ENCODE measurements around the gene TOM1L2.

Gene TOM1L2

DNA sequence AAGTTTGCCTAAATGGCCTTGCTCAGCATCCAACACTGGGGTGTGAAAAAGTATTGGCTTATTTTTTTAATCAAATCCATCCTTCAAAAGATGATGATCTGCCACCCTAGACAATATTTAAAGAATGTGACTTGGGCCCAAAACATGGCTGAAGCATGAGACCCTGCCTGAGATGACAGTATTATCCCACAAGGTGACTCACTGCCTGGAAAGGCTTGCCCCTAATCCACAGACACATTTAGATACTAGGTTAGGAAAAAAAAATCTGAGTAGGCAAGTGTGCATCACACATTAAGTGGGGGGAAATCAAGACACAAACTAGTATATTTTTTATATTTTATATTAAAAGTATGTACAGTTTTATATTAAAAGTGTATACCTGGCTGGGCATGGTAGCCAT, 38.4 kb downstream of the TOM1L2 start:
- Histone ChIP-seq H3K27me3 (ENCODE audit: control insufficient read depth, low read length) (no peaks in the 10 kb centered on the region), H3K9me2 (replicated peaks; ENCODE audit: control insufficient read depth, low read length) (no peaks in the 10 kb centered on the region), H3K9me3 (ENCODE audit: control insufficient read depth, insufficient read depth, low read length) (no peaks in the 10 kb centered on the region), H3K4me1 (ENCODE audit: control insufficient read depth, low read length) (no peaks in the 10 kb centered on the region), H3F3A (ENCODE audit: control insufficient read depth, insufficient read depth) (no peaks in the 10 kb centered on the region), H3K27ac (ENCODE audit: low read depth, low read length) (no peak overlapping the region), H4K20me1 (ENCODE audit: control insufficient read depth, insufficient read depth, low read depth, low read length) (no peaks in the 10 kb centered on the region), H3K79me2 (ENCODE audit: control insufficient read depth, low read length) (no peaks in the 10 kb centered on the region), H3K4me2 (ENCODE audit: low read length) (no peak overlapping the region), H3K4me3 (ENCODE audit: low read length) (no peak overlapping the region), H3K36me3 (ENCODE audit: control insufficient read depth, low read length) (no peaks in the 10 kb centered on the region)
- TF ChIP-seq, protein P1, sequence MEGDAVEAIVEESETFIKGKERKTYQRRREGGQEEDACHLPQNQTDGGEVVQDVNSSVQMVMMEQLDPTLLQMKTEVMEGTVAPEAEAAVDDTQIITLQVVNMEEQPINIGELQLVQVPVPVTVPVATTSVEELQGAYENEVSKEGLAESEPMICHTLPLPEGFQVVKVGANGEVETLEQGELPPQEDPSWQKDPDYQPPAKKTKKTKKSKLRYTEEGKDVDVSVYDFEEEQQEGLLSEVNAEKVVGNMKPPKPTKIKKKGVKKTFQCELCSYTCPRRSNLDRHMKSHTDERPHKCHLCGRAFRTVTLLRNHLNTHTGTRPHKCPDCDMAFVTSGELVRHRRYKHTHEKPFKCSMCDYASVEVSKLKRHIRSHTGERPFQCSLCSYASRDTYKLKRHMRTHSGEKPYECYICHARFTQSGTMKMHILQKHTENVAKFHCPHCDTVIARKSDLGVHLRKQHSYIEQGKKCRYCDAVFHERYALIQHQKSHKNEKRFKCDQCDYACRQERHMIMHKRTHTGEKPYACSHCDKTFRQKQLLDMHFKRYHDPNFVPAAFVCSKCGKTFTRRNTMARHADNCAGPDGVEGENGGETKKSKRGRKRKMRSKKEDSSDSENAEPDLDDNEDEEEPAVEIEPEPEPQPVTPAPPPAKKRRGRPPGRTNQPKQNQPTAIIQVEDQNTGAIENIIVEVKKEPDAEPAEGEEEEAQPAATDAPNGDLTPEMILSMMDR (IDR thresholded peaks at IDR 0.05; ENCODE audit: low read depth, low read length, poor library complexity, severe bottlenecking): no peak
- no peak for TF ChIP-seq EZH2phosphoT487 (IDR thresholded peaks at IDR 0.05; ENCODE audit: borderline replicate concordance, low read length)

DNA sequence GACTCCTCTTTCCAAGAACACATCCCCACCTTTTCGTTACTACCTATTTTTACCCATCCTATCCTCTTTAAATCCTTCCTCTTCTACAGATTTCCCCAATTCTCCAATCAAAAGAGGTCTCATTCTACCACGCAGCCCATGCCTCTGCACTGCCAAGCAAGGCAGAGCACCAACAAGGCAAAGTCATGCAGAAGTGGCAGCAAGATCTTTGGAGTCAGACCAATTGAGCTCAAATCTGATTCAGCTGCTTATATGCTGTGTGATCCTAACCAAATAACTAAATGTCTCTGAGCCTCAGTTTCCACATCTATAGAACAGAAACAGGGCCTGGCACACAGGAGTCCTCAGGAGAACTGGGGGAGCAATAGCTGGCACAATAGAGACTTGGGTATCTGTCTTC, 41.0 kb downstream of the TOM1L2 start:
- H3K4me1 ChIP-seq (ENCODE audit: control insufficient read depth, low read length): no peaks in the 10 kb centered on the region
- H3K27me3 ChIP-seq (ENCODE audit: control insufficient read depth, low read length): no peaks in the 10 kb centered on the region
- H3K79me2 ChIP-seq (ENCODE audit: control insufficient read depth, low read length): no peaks in the 10 kb centered on the region
- H4K20me1 ChIP-seq (ENCODE audit: control insufficient read depth, insufficient read depth, low read depth, low read length): no peaks in the 10 kb centered on the region
- no peaks in the 10 kb centered on the region for H3K9me3 ChIP-seq (ENCODE audit: control insufficient read depth, insufficient read depth, low read length)
- H3K4me3 ChIP-seq (ENCODE audit: low read length): no peak overlapping the region
- no peak overlapping the region for H3K4me2 ChIP-seq (ENCODE audit: low read length)
- no peaks in the 10 kb centered on the region for H3F3A ChIP-seq (ENCODE audit: control insufficient read depth, insufficient read depth)
- H3K36me3 ChIP-seq (ENCODE audit: control insufficient read depth, low read length): no peaks in the 10 kb centered on the region
- TF ChIP-seq EZH2phosphoT487 (IDR thresholded peaks at IDR 0.05; ENCODE audit: borderline replicate concordance, low read length): no peak
- TF ChIP-seq, protein P1 (IDR thresholded peaks at IDR 0.05; ENCODE audit: low read depth, low read length, poor library complexity, severe bottlenecking): no peak
- no peaks in the 10 kb centered on the region for H3K9me2 ChIP-seq (replicated peaks; ENCODE audit: control insufficient read depth, low read length)
- H3K27ac ChIP-seq (ENCODE audit: low read depth, low read length): no peak overlapping the region

DNA sequence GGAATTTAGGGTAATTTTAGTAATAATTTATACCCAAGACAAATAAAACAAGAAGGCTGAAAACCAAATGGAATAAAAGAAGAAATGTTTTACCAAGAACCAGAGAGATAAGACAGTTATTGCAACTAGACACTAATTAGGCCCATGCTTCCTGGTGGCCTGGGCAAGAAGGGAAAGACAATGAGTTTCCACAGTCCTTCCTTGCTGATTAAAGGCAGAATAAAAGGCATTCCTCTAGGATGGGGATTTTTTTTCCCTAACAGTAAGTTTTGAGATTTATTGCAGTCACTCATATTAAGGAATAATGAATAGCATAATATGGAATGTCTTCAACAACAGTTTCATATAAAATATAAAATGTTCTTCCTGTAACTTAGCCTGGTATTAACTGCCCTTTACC, 41.5 kb downstream of the TOM1L2 start:
- TF ChIP-seq, protein P1 (IDR thresholded peaks at IDR 0.05; ENCODE audit: low read depth, low read length, poor library complexity, severe bottlenecking): no peak
- H3K9me3 ChIP-seq (ENCODE audit: control insufficient read depth, insufficient read depth, low read length): no peaks in the 10 kb centered on the region
- H3K36me3 ChIP-seq (ENCODE audit: control insufficient read depth, low read length): no peaks in the 10 kb centered on the region
- H3K9me2 ChIP-seq (replicated peaks; ENCODE audit: control insufficient read depth, low read length): no peaks in the 10 kb centered on the region
- no peaks in the 10 kb centered on the region for H3F3A ChIP-seq (ENCODE audit: control insufficient read depth, insufficient read depth)
- no peak overlapping the region for H3K27ac ChIP-seq (ENCODE audit: low read depth, low read length)
- H3K4me1 ChIP-seq (ENCODE audit: control insufficient read depth, low read length): no peaks in the 10 kb centered on the region
- no peaks in the 10 kb centered on the region for H4K20me1 ChIP-seq (ENCODE audit: control insufficient read depth, insufficient read depth, low read depth, low read length)
- H3K79me2 ChIP-seq (ENCODE audit: control insufficient read depth, low read length): no peaks in the 10 kb centered on the region
- no peak overlapping the region for H3K4me2 ChIP-seq (ENCODE audit: low read length)
- no peak overlapping the region for H3K4me3 ChIP-seq (ENCODE audit: low read length)
- no peaks in the 10 kb centered on the region for H3K27me3 ChIP-seq (ENCODE audit: control insufficient read depth, low read length)
